Effector memory CD8-positive, alpha-beta T cell (primary cell): ENCODE data around the gene PAFAH2.
"Not testable (repeated sequence)": the region's sequence is repeated elsewhere in the genome, so short reads cannot be mapped to it uniquely, and the experiment has no call there.

ENCODE experiments used
- ATAC-seq: fragments of 150-1000 bp; cut with Tn5 transposase; replicated peaks from 2 replicates; pipeline ENCODE4 v1.10.0; 2021; ENCODE audit warnings: mild to moderate bottlenecking, moderate library complexity
- DNase-seq, 3 experiments: peaks; one replicate each; pipeline ENCODE4 v3.0.0; 2021
- H3K27ac Mint-ChIP-seq, 2 donors: one replicate each; pipeline ENCODE4 v1.8.0; 2022; ENCODE audit warnings: mild to moderate bottlenecking in 2 of 2, mixed read lengths in 2 of 2, moderate library complexity in 2 of 2
- H3K27me3 Mint-ChIP-seq, 2 donors: one replicate each; pipeline ENCODE4 v1.8.0; 2022; ENCODE audit warnings: mixed read lengths in 2 of 2
- H3K36me3 Mint-ChIP-seq: one replicate; pipeline ENCODE4 v1.8.0; 2022; ENCODE audit warnings: mild to moderate bottlenecking, moderate library complexity, mixed read lengths; ENCODE audit not compliant: insufficient read depth
- H3K4me1 Mint-ChIP-seq, 2 donors: one replicate each; pipeline ENCODE4 v1.8.0; 2022; ENCODE audit warnings: low read depth in 2 of 2, mixed read lengths in 2 of 2
- H3K4me3 Mint-ChIP-seq, 2 donors: one replicate each; pipeline ENCODE4 v1.8.0; 2022; ENCODE audit warnings: mild to moderate bottlenecking in 2 of 2, mixed read lengths in 2 of 2, moderate library complexity in 2 of 2
- H3K9me3 Mint-ChIP-seq, 2 donors: one replicate each; pipeline ENCODE4 v1.8.0; 2022; ENCODE audit warnings: mixed read lengths in 2 of 2

The PAFAH2 gene

DNA sequence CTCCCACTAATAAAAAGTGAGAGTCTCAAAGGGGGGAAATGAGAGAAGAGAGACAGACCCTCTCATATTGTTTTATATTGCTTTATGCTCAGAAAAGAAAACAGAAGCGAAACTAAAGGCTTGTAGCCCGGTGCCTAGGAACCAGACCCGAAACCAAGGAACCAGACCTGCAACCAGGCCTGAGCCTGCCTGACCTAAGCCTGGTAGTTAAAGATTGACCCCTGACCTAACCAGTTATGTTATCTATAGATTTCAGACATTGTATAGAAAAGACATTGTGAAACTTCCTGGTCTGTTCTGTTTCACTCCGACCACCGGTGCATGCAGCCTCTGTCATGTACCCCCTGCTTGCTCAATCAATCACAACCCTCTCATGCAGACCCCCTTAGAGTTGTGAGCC, 54.4 kb downstream of the PAFAH2 start:
- H3K27me3 Mint-ChIP-seq, H3K36me3 Mint-ChIP-seq, ATAC-seq, H3K4me1 Mint-ChIP-seq, DNase-seq, H3K4me3 Mint-ChIP-seq, H3K27ac Mint-ChIP-seq, H3K9me3 Mint-ChIP-seq: not testable (repeated sequence)

DNA sequence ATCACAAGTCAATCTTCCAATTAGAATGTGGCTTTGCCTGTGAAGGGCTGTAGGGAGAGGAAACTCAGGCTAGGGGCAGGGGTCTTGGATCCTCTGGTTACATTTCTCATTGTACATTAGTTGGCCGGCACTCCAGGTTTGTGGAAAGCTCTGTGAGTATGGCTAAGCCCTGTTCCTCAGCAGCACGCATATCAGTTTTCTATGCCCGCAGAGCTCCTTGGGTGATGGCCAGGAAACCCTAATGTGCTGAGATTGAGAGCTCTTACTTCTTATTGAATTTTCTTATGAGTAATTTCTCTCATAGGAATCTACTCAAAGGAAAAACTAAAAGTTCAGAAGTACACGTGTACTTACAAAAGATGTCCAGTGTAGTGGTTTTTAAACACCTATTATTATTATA, 60.9 kb downstream of the PAFAH2 start:
- peaks cover 5 to 13% of the 10 kb centered on the region in 2 donors for H3K27me3 Mint-ChIP-seq
- DNase-seq: no peak
- H3K36me3 Mint-ChIP-seq: no peaks in the 10 kb centered on the region
- no peak overlapping the region for H3K27ac Mint-ChIP-seq
- H3K4me1 Mint-ChIP-seq: peaks cover 0 to 2% of the 10 kb centered on the region in 2 donors
- H3K4me3 Mint-ChIP-seq: no peak overlapping the region
- ATAC-seq: no peak
- H3K9me3 Mint-ChIP-seq: no peaks in the 10 kb centered on the region

DNA sequence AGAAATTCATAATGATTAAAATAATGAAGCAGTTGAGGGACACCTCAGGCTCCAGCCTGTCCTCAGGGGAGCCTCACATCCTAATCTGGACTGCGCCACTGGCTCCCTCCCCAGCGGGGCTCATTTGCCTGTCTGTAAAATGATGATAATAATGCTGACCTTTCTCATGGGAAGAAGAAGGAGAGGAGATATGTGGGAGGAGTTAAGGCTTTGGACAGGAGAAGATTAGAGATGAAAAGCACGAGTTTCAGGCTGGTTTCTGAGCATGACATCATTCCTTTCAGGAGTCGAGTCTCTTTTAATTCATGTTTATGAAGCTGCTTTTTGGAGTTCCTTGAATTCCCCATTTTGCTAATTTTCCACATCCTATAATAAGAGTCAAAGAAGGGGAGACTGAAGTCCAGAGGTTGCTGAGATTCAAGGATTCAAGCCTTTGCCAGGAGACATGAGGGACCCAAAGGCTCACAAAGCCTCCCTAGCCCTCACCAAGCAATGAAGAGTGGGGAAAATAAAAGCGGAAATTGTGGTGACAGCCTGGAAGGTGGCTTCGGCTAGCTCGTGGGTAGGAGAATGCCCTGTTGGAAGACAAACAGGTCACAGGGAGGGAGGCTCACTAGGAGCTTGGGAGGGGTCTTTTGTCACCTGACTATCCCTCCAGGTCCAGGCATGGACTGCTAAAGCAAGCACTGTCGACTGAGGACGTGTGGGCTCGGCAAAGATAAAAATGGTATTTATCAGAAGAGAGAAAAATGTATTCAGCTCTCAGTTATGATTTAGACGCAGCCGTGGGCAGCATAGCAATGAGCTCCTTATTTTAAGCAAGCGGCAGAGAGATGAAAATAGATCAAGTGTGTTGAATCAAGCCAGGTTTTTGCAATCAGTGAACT, 64.1 kb downstream of the PAFAH2 start:
- DNase-seq (no peak), ATAC-seq (no peak)
- no peak overlapping the region for H3K4me3 Mint-ChIP-seq
- H3K36me3 Mint-ChIP-seq: peaks cover 3% of the 10 kb centered on the region
- H3K4me1 Mint-ChIP-seq: peaks cover 0 to 2% of the 10 kb centered on the region in 2 donors
- H3K27me3 Mint-ChIP-seq: peaks cover 5 to 22% of the 10 kb centered on the region in 2 donors
- no peak overlapping the region for H3K27ac Mint-ChIP-seq
- no peaks in the 10 kb centered on the region for H3K9me3 Mint-ChIP-seq

DNA sequence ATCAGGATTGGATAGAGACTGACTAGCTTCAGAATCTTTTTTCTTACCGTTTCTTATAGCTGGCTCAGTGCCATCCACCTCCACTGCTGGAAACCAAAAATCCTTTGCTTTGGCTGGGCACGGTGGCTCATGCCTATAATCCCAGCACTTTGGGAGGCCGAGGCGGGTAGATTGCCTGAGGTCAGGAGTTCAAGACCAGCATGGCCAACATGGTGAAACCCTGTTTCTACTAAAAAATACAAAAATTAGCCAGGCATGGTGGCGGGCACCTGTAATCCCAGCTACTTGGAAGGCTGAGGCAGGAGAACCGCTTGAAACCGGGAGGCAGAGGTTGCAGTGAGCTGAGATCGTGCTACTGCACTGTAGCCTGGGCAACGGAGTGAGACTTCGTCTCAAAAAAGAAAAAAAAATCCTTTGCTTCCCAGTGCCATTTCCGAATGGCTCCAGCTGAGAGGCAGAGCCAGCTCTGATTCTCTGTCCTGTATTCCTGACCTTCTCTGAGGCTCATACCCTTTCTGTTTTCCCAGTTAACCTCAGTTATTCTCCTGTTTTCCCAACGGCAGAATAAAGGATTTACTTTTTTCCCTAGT, 65.0 kb downstream of the PAFAH2 start:
- H3K27ac Mint-ChIP-seq: not testable (repeated sequence)

DNA sequence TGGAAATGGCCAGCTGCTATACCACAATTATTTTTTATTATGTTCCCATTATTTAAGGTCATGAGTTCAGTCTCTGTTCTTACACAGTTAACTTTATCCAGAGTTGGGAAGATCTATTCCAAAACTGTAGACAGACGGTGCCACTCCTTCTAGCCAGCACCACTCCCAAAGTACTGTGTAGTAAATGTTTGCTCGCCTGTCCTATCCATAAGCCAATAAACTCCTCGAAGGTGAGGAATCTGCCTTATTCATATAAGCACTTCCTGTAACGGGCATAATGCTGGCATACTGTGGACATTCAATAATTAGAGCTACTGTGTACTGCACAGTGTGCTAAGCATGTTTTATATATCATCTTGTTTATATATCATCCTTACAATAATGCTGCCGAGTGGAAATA, 65.5 kb downstream of the PAFAH2 start:
- ATAC-seq (no peak), DNase-seq (no peak)
- H3K36me3 Mint-ChIP-seq: peaks cover 3% of the 10 kb centered on the region
- no peaks in the 10 kb centered on the region for H3K9me3 Mint-ChIP-seq
- no peak overlapping the region for H3K4me3 Mint-ChIP-seq
- no peak overlapping the region for H3K27ac Mint-ChIP-seq
- peaks cover 0 to 2% of the 10 kb centered on the region in 2 donors for H3K4me1 Mint-ChIP-seq
- H3K27me3 Mint-ChIP-seq: peaks cover 5 to 22% of the 10 kb centered on the region in 2 donors

More for the DNA sequence above, 65.0 kb downstream of the PAFAH2 start:
- not testable (repeated sequence) for H3K9me3 Mint-ChIP-seq, H3K36me3 Mint-ChIP-seq, DNase-seq, ATAC-seq, H3K4me1 Mint-ChIP-seq, H3K4me3 Mint-ChIP-seq
- peaks cover 5 to 22% of the 10 kb centered on the region in 2 donors for H3K27me3 Mint-ChIP-seq

DNA sequence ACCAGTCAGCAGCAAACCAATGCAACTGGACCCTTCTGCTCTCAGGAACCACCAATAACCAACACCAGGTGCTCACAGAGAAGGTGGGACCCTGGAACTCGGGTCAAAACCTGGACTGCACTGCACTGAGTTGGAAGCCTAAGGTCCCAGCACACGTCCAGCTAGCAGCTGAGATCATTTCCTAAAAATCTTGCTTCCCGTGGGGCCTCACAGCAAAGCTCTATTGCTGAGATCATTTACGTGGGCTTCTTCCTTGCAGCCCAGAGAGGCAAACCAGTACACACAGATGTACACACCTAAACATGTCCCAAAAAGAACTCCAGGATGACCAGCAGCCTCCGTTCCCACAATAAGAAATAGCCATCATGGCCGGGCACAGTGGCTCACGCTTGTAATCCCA, 68.8 kb downstream of the PAFAH2 start:
- Mint-ChIP-seq H3K27ac (no peak overlapping the region), H3K9me3 (no peaks in the 10 kb centered on the region), H3K4me1 (peaks cover 0 to 2% of the 10 kb centered on the region in 2 donors), H3K27me3 (peaks cover 5 to 20% of the 10 kb centered on the region in 2 donors), H3K4me3 (no peak overlapping the region), H3K36me3 (peaks cover 3% of the 10 kb centered on the region)
- no peak for DNase-seq
- ATAC-seq: no peak

DNA sequence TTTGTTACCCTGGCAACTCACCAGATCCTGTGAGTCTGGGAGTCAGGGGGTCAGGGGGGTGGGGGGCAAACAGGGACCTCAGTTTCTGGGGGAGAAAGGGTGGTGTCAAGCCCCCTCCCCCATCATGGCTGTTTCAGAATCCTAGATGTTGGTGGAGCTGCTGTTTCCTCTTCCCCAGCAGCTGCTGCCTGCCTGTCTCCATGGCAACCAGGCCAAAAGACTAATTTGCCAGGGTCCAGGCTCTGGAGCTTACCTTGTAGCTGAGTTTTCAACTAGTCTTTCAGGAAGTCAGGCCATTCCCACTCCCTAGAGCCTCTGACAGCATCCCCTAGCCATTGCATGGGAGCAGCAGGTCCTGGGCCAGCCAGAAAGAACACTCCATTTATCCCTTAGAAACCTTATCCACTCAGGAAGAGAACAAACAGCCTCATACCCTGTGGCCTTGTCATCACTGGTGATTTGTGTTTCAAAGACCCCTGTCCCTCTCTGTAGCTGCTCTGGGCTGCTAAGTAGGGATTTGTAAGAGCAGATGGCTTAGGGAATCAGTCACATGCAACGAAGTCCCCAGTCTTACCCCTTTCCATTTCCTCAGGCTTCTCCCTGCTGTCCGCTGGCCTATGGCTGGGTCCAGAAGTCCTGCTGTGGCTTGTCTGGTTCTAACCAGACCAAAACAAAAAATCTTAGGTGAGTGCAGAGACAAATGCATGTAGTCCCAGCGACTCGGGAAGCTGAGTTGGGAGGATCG, 70.2 kb downstream of the PAFAH2 start:
- peaks cover 0 to 3% of the 10 kb centered on the region in 2 donors for H3K4me1 Mint-ChIP-seq
- ATAC-seq: no peak
- H3K4me3 Mint-ChIP-seq: no peak overlapping the region
- H3K27me3 Mint-ChIP-seq: peaks cover 5 to 9% of the 10 kb centered on the region in 2 donors
- DNase-seq: no peak
- H3K27ac Mint-ChIP-seq: no peak overlapping the region
- peaks cover 9% of the 10 kb centered on the region for H3K36me3 Mint-ChIP-seq
- H3K9me3 Mint-ChIP-seq: no peaks in the 10 kb centered on the region

DNA sequence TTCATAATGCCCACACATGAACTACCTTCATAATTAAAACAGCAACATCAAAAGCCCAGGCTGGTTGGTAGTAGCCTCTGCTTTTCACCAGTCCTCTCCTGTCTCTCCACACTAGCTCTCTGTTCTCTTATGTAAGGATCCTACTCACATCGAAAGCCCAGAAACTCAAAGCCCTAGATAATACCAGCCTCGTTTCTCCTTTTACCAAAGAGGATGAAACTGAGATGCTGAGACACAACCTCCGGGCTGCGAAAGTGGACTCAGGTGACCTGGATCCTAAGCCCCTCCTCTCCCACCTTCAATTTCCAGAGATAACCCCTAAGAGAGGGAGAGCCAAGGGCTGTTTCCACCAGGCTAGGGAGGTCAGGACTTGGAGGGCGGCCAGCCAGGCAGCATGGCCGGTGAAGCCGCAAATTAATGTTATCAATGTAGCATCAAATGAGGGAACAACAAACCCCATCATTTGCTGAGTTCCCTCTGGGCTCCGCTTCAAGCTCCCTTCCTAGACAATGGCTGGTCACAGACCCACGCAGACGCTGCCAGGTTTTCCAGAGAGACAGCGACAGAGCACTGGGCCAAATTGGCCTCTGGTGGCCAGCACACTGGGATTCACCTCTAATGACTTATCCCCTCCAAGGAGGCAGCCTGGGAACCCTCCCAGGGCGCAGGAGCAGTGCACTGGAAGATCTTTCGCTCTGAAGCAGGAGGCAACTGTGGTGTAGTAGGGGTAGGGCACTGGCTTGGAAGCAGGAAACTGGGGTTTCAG, 70.9 kb downstream of the PAFAH2 start:
- no peak for ATAC-seq
- no peak for DNase-seq
- Mint-ChIP-seq H3K4me3 (no peak overlapping the region), H3K36me3 (peaks cover 12% of the 10 kb centered on the region), H3K27me3 (peaks cover 0 to 9% of the 10 kb centered on the region in 2 donors), H3K9me3 (no peaks in the 10 kb centered on the region), H3K27ac (no peak overlapping the region), H3K4me1 (peaks cover 7 to 10% of the 10 kb centered on the region in 2 donors)

DNA sequence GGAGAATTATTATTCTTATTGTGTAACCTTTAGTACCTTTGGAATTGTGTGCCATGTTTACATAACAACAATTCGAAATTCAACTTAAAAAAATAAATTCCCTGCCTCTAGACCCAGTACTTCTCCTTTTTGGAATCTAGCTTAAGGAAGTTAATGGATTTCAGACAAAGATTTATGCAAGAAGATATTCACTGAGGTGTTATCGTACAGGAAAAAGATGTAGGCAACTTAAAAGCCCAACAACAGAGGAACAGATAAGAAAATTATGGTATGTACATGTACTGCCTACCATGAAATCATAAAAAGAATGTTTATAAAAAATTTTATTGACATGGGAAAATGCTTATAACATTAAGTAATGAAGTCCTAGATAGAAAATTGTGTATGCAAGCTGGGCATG, 73.4 kb downstream of the PAFAH2 start:
- peak overlapping the region in 1 of 2 donors; percentile 32 for H3K27ac Mint-ChIP-seq
- ATAC-seq: no peak
- H3K27me3 Mint-ChIP-seq: no peaks in the 10 kb centered on the region
- H3K36me3 Mint-ChIP-seq: peaks cover 10% of the 10 kb centered on the region
- no peaks in the 10 kb centered on the region for H3K9me3 Mint-ChIP-seq
- H3K4me3 Mint-ChIP-seq: no peak overlapping the region
- peaks cover 9 to 16% of the 10 kb centered on the region in 2 donors for H3K4me1 Mint-ChIP-seq
- DNase-seq: no peak

DNA sequence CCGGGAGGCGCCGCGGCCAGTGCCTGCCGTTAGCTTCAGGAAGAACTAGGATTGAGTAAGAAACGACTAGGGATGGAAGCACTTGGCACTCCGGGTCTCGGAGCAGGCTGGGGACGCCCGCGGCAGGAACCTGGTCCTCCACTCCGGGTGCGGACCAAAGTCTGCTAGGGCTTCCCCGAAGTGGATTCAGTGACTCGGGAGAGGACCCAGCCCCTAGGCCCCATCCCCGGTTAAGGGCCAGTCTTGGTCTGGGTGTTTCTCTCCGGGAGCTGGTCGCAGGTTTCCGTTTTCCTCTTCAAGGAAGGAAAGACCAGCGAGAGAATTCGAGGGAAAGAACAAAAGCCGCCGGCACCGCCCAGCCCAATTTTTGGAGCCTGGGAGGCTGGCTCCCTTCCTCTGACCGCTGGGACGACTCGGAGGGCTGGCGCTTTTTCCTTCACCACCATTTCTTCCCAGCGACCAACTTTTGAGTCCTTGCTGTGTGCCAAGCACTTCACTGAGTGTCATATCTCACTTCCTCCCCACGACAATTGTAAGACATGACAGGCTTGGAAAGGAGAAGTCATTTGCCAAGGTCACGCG, 74.8 kb downstream of the PAFAH2 start:
- Mint-ChIP-seq H3K36me3 (peaks cover 10% of the 10 kb centered on the region), H3K9me3 (no peaks in the 10 kb centered on the region), H3K27me3 (no peaks in the 10 kb centered on the region), H3K4me3 (peak overlapping the region; percentile 85 to 88), H3K4me1 (peaks cover 11 to 19% of the 10 kb centered on the region in 2 donors), H3K27ac (peak overlapping the region; percentile 58 to 89)
- peak in 1 of 3 experiments; percentile 8 for DNase-seq
- no peak for ATAC-seq

DNA sequence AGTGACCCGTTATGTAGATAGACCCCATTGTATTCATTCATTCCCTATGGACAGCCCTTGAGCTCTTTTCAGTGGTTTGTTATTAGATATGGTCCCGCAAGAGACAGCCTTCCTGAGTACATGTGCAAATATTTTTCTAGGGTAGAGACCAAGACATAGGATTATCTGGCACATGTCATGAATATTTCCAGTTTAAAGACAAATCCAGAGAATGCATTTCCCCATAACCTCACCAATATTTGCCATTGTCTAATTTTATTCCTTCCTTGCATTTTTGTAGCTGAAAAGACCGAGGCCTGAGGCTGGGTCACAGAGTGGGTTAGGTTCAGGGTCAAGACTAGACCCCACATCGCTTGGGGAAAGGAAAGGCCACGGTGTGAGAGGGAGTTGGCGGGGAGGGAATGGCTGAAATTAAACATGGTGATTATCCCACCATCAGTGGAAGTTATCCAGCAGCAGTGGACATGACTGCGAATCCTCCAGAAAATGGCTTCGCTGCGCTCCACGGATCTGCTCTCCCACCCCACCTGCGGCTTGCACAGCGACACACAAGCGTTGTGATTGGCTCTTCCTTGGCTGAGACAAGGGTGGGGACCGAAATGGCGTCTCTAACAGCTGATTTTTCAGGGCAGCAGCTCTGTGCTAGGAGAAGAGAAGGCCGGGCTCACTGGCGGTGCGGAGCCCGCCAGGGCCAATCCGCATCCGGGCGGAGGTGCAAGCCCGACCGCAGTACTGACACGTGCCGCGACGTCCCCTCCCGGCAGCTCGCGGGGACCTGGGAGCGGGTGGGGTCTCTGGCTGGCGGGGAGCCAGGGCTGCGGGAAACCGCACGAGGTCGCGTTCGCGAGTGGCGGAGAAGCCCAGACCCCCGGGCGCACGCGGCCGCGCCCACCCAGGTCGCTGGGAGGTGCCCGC, 75.5 kb downstream of the PAFAH2 start:
- peak; percentile 32 to 45 (median 44) for DNase-seq

DNA sequence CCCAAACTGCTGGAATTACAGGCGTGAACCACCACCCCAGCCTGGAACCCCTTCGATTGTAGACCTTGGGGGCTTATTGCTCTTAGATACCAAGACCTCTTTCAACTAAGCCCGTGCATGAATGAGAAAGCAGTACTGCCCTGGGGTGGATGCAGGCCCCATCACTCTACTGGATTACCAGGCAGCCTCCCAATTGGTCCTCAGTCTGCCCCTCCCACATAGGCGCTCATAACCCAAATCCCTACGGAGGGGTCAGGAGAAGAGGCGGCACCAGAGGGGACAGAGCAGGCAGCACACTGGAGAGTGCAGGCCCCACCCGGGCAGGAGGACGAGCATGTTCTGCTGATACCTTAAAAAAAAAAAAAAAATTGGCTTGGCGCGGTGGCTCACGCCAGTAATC, 79.2 kb downstream of the PAFAH2 start:
- H3K27me3 Mint-ChIP-seq: no peaks in the 10 kb centered on the region
- ATAC-seq: no peak
- peak overlapping the region in 1 of 2 donors; percentile 25 for H3K27ac Mint-ChIP-seq
- peaks cover 17 to 24% of the 10 kb centered on the region in 2 donors for H3K4me1 Mint-ChIP-seq
- H3K36me3 Mint-ChIP-seq: peaks cover 10% of the 10 kb centered on the region
- H3K9me3 Mint-ChIP-seq: no peaks in the 10 kb centered on the region
- no peak overlapping the region for H3K4me3 Mint-ChIP-seq
- DNase-seq: no peak

More for the DNA sequence above, 75.5 kb downstream of the PAFAH2 start:
- peak overlapping the region; percentile 20 to 89 for H3K27ac Mint-ChIP-seq
- H3K9me3 Mint-ChIP-seq: no peaks in the 10 kb centered on the region
- peak; percentile 90 for ATAC-seq
- peaks cover 10% of the 10 kb centered on the region for H3K36me3 Mint-ChIP-seq
- peak overlapping the region; percentile 85 to 88 for H3K4me3 Mint-ChIP-seq
- H3K27me3 Mint-ChIP-seq: no peaks in the 10 kb centered on the region
- peaks cover 17 to 24% of the 10 kb centered on the region in 2 donors for H3K4me1 Mint-ChIP-seq
